M059J (cell line): ENCODE results near the gene AGAP2. TPM values are rescaled to one million over a fixed set of nuclear protein-coding genes. Genes with fewer than 3 reads are reported as not detected.
"Not testable (repeated sequence)": the region's sequence is repeated elsewhere in the genome, so short reads cannot be mapped to it uniquely, and the experiment has no call there.

ENCODE experiments used
- DNase-seq: peaks from one replicate; pipeline ENCODE4 v3.0.0-alpha.2; 2012; ENCODE audit warnings: low read depth
- total RNA-seq: library from RNA; depleted of rRNA; stranded (reverse); fragments of >200 nt; shearing (Covaris generic); gene quantifications from 2 replicates; pipeline ENCODE4 v1.2.3, GENCODE V29; 2014; rRNA removed

Gene AGAP2
- total RNA-seq, 1 experiment from 2014 or later = 0.07 TPM

DNA sequence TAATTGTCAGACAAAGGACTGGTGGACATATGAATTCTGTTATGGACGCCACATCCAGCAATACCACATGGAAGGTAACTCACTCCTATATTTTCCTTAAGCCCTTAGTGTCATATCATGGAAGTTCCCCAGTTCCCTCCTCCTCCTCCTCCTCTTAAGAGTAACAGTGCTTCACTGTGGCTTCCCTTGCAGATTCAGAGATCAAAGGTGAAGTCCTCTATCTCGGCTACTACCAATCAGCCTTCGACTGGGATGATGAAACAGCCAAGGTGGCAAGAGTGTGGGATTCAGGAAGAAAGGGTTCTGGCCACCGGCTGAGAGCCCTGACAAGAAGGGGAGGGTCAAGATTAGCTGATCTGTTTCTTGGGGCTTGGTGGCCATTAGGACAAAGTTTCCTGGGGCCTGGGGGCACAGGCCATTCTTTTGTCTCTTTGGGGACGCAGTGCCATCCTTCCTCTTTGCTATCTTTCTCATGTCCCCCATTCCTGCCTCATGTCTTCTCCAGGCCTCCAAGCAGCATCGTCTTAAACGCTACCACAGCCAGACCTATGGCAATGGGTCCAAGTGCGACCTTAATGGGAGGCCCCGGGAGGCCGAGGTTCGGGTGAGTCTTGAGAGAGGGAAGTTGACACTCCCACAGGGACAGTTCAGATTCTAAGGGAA, 42.6 kb downstream of the AGAP2 start:
- no peak for DNase-seq

DNA sequence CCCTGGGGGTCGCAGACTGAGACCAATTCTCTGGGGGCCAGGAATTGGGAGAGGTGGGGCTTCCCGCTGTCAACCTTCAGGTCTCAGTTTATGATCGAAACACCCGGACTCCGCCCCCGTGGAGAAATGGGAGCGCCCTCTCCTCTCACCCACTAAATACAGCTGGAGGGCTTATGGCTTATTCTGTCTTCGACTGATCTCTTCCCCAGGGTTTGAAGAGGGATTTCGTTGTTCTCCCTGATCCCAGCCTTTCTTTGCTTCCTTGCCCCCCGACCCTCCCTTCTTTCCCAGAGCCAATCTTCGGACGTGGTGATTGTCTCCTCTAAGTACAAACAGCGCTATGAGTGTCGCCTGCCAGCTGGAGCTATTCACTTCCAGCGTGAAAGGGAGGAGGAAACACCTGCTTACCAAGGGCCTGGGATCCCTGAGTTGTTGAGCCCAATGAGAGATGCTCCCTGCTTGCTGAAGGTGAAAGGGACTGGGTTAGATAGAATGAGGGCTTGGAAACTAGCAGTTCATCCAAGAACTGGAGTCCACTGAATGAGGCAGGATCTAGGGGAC, 44.0 kb downstream of the AGAP2 start:
- DNase-seq = no peak

DNA sequence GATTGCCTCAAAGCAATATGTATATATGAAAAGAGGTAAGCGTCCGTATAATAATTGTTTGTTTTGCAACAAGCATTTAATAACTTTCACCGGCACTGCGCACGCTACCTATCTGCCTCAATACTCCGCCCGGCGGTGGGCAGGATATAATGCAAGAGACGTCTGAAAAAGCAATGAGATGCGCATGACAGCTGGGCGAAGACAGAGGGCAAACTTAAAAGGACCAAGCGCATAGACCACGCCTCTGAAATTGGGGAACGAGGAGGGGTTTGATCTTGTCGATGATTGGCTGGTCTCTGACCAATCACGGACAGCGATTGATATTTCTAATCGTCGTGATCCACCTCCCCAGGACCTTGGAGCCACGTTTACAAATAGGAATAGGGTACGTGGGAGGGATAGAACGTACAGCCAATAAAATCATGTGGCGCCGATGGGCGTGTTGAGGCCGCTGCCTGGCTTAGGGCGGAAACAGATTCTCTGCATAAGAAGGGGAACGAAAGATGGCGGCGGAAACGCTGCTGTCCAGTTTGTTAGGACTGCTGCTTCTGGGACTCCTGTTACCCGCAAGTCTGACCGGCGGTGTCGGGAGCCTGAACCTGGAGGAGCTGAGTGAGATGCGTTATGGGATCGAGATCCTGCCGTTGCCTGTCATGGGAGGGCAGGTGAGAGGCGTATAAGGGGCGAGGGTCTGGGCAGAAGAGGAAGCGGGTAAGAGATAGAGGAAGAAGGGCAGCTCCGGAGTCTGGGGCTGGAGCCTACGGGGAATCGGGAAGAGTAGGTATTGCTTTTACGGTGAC, 44.7 kb downstream of the AGAP2 start, which contains the start of gene OS9:
Gene OS9 (plus strand): TSS at position 474 of the 800 bp plus-strand sequence. CDS start 30 bp downstream, at position 504.
- peak; percentile 100 for DNase-seq

DNA sequence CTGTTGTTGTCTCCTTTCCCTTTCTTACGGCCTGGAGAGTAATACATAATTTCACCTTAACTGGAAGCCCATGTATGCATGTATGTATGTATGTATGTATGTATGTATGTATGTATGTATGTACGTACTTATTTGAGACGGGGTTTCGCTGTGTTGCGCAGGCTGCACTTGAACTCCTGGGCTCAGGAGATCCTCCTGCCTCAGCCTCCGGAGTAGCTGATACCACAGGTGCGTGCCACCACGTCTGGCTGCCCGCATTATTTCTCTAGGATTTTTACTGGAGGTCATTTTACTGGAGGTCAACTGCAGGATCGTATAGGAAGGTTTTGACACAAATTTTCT, 45.3 kb downstream of the AGAP2 start:
- DNase-seq = no peak

DNA sequence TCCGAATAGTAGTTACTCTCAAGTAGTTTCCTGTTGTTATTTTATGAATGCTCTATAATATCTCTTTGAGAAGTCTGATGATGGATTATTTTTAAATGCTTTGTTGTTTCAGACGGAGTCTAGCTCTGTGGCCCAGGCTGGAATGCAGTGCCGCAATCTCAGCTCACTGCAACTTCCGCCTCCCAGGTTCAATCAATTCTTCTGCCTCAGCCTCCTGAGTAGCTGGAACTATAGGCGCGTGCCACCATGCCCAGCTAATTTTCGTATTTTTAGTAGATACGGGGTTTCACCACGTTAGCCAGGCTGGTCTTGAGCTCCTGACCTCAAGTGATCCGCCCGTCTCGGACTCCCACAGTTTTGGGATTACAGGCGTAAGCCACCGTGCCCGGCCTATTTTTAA, 46.0 kb downstream of the AGAP2 start:
- DNase-seq = no peak

DNA sequence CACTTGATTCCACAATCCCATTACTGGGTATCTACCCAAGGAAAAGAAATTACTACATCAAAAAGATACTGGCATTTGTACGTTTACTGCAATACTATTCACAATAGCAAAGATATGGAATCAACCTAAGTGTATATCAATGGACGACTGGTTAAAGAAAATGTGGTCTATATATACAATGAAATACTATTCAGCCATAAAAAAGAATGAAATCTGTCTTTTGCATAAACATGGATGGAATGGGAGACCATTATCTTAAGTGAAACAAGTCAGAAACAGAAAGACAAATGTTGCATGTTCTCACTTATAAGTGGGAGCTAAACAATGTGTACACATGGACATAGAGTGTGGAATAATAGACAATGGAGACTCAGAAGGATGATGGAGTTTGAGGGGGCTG, 49.6 kb downstream of the AGAP2 start:
- no peak for DNase-seq

DNA sequence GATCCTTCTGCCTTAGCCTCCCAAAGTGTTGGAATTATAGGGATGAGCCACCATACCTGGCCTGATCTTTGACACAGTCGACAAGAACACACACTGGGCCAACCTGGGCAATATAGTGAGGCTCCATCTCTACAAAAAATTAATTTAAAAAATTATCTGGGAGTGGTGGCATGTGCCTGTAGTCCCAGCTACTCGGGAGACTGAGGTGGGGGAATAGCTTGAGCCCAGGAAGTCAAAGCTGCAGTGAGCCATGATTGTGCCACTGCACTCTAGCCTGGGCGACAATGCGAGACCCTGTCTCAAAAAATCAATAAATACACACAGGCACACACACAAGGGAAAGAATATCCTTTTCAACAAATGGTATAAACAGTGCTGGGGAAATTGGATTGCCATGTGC, 50.7 kb downstream of the AGAP2 start:
- no peak for DNase-seq

DNA sequence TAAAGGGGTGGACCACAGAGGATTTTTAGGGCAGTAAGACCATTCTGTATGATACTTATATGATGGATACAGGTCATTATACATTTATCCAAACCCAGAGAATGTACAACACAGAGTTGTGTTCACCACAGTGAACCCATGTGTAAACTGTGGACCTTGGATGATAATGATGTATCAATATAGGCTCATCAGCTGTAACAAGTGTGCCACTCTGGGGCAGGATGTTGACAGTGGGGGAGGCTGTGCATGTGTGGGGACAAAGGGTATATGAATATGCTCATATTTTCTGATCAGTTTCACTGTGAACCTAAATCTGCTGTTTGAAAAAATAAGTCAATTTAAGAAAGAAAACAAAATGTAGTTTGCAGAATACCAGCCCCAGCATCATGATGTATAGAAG, 58.8 kb downstream of the AGAP2 start:
- no peak for DNase-seq

DNA sequence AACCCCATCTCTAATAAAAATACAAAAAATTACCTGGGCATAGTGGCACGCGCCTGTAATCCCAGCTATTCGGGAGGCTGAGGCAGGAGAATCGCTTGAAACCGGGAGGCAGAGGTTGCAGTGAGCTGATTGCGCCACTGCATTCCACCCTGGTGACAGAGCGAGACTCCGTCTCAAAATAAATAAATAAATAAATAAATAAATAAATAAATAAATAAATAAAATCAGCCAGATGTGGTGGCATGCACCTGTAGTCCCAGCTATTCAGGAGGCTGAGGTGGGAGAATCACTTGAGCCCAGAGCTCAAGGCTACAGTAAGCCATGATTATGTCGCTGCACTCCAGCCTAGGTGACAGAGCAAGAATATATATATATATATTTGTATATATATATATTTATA, 60.6 kb downstream of the AGAP2 start:
- not testable (repeated sequence) for DNase-seq

DNA sequence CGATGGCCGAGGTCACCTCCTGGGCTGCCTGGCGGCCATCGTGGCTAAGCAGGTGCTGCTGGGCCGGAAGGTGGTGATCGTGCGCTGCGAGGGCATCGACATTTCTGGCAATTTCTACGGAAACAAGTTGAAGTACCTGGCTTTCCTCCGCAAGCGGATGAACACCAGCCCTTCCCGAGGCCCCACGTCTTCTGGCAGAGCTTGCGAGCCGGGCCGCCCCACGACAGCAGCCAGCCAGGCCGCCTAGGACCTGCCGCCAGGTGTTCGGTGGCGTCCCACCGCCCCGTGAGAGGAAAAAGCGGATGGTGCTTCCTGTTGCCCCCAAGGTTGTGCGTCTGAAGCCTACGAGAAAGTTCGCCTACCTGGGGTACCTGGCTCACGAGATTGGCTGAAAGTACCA, 63.9 kb downstream of the AGAP2 start:
- DNase-seq = no peak

Other genes starting within 250 kb of the AGAP2 start
- gene DDIT3, start 218.2 kb downstream of the AGAP2 start, total RNA-seq = 39.3 and 45.9 TPM in 2 replicates
- gene MBD6, start 215.9 kb downstream of the AGAP2 start, total RNA-seq = 5.0 and 18.2 TPM in 2 replicates
- 97.9 and 119 TPM in 2 replicates for gene DCTN2, start 191.6 kb downstream of the AGAP2 start, total RNA-seq
- 0.30 and 0.37 TPM in 2 replicates for gene KIF5A, start 188.7 kb downstream of the AGAP2 start, total RNA-seq
- 71.2 and 85.3 TPM in 2 replicates for gene PIP4K2C, start 147.6 kb downstream of the AGAP2 start, total RNA-seq
- 20.1 and 21.4 TPM in 2 replicates for gene DTX3, start 133.9 kb downstream of the AGAP2 start, total RNA-seq
- 6.2 and 13.2 TPM in 2 replicates for gene ARHGEF25, start 127.3 kb downstream of the AGAP2 start, total RNA-seq
- 21.6 and 43.3 TPM in 2 replicates for gene B4GALNT1, start 105.5 kb downstream of the AGAP2 start, total RNA-seq
- gene OS9, start 44.6 kb downstream of the AGAP2 start, total RNA-seq = 298 and 647 TPM in 2 replicates
- 36.2 and 57.0 TPM in 2 replicates for gene TSPAN31, start 6.3 kb upstream of the AGAP2 start, total RNA-seq
- 175 and 179 TPM in 2 replicates for gene CDK4, start 13.6 kb upstream of the AGAP2 start, total RNA-seq
- 6.7 and 7.9 TPM in 2 replicates for gene MARCHF9, start 16.4 kb upstream of the AGAP2 start, total RNA-seq
- gene CYP27B1, start 28.3 kb upstream of the AGAP2 start, total RNA-seq = 1.8 and 3.2 TPM in 2 replicates
- gene METTL1, start 33.4 kb upstream of the AGAP2 start, total RNA-seq = 8.4 and 12.4 TPM in 2 replicates
- gene EEF1AKMT3, start 33.9 kb upstream of the AGAP2 start, total RNA-seq = 6.6 and 8.9 TPM in 2 replicates
- 27.6 and 37.9 TPM in 2 replicates for gene TSFM, start 44.0 kb upstream of the AGAP2 start, total RNA-seq
- 0.10 TPM in 1 of 2 replicates, not detected in the other for gene AVIL, start 80.0 kb upstream of the AGAP2 start, total RNA-seq
- 37.3 and 44.2 TPM in 2 replicates for gene CTDSP2, start 108.0 kb upstream of the AGAP2 start, total RNA-seq
- gene ATP23, start 202.8 kb upstream of the AGAP2 start, total RNA-seq = 20.7 and 24.8 TPM in 2 replicates